ENCODE results near the gene COL6A2.
A peak's percentile ranks its signal among the peaks of the same experiment; 100 is the strongest.

Gene COL6A2

GRCh38 chr21:46142582-46143473, 44.9 kb downstream of the COL6A2 start:
- no peak for DNase-seq (ENCODE audit: extremely low read depth, insufficient read length)
- H3K36me3 ChIP-seq (ENCODE audit: control insufficient read depth, insufficient read depth, low read length), result no peaks in the 10 kb centered on the region
- H3K4me3 ChIP-seq (replicated peaks; ENCODE audit: low read depth, low read length), result no peak overlapping the region
- no peak for TF ChIP-seq CTCF (IDR thresholded peaks at IDR 0.05; ENCODE audit: insufficient read depth, low read length, poor library complexity, severe bottlenecking)
- no peaks in the 10 kb centered on the region for H3K27me3 ChIP-seq (replicated peaks; ENCODE audit: control insufficient read depth, insufficient read depth, low read length)

GRCh38 chr21:46144464-46145070, 46.7 kb downstream of the COL6A2 start:
- Histone ChIP-seq H3K4me3 (replicated peaks; ENCODE audit: low read depth, low read length) (no peak overlapping the region), H3K27me3 (replicated peaks; ENCODE audit: control insufficient read depth, insufficient read depth, low read length) (no peaks in the 10 kb centered on the region), H3K36me3 (ENCODE audit: control insufficient read depth, insufficient read depth, low read length) (no peaks in the 10 kb centered on the region)
- TF ChIP-seq CTCF (IDR thresholded peaks at IDR 0.05; ENCODE audit: insufficient read depth, low read length, poor library complexity, severe bottlenecking), result no peak
- peak; percentile 1 for DNase-seq (ENCODE audit: extremely low read depth, insufficient read length)

- peak; percentile 12 for DNase-seq (ENCODE audit: extremely low read depth, insufficient read length)
- no peak overlapping the region for H3K4me3 ChIP-seq (replicated peaks; ENCODE audit: low read depth, low read length)
- no peak for TF ChIP-seq CTCF (IDR thresholded peaks at IDR 0.05; ENCODE audit: insufficient read depth, low read length, poor library complexity, severe bottlenecking)
These were observed 47.4 kb downstream of the COL6A2 start for GRCh38 chr21:46145159-46145839.

GRCh38 chr21:46145840-46146691, 48.2 kb downstream of the COL6A2 start:
- no peaks in the 10 kb centered on the region for H3K36me3 ChIP-seq (ENCODE audit: control insufficient read depth, insufficient read depth, low read length)
- TF ChIP-seq CTCF (IDR thresholded peaks at IDR 0.05; ENCODE audit: insufficient read depth, low read length, poor library complexity, severe bottlenecking), result no peak
- no peaks in the 10 kb centered on the region for H3K27me3 ChIP-seq (replicated peaks; ENCODE audit: control insufficient read depth, insufficient read depth, low read length)
- peak; percentile 6 for DNase-seq (ENCODE audit: extremely low read depth, insufficient read length)
- no peak overlapping the region for H3K4me3 ChIP-seq (replicated peaks; ENCODE audit: low read depth, low read length)

More at GRCh38 chr21:46145159-46145839, 47.4 kb downstream of the COL6A2 start:
- H3K27me3 ChIP-seq (replicated peaks; ENCODE audit: control insufficient read depth, insufficient read depth, low read length), result no peaks in the 10 kb centered on the region
- no peaks in the 10 kb centered on the region for H3K36me3 ChIP-seq (ENCODE audit: control insufficient read depth, insufficient read depth, low read length)

GRCh38 chr21:46146856-46147255, 48.9 kb downstream of the COL6A2 start:
- TF ChIP-seq CTCF (IDR thresholded peaks at IDR 0.05; ENCODE audit: insufficient read depth, low read length, poor library complexity, severe bottlenecking), result no peak
- no peak for DNase-seq (ENCODE audit: extremely low read depth, insufficient read length)
- no peaks in the 10 kb centered on the region for H3K27me3 ChIP-seq (replicated peaks; ENCODE audit: control insufficient read depth, insufficient read depth, low read length)

More at GRCh38 chr21:46146856-46147255, 48.9 kb downstream of the COL6A2 start:
- Histone ChIP-seq H3K4me3 (replicated peaks; ENCODE audit: low read depth, low read length) (no peak overlapping the region), H3K36me3 (ENCODE audit: control insufficient read depth, insufficient read depth, low read length) (no peaks in the 10 kb centered on the region)
